ENCODE data around the gene PLEKHA4.
A peak's percentile ranks its signal among the peaks of the same experiment; 100 is the strongest.

Gene PLEKHA4

GRCh38 chr19:48844472-48844871, 23.9 kb downstream of the PLEKHA4 start:
- in situ Hi-C loops (cut with MboI; ENCODE audit: low pct_unique_long_range_greater_than_20kb, low sequenced_read_pairs, unreplicated experiment) = no loop called here
- no peak for TF ChIP-seq CTCF (IDR thresholded peaks at IDR 0.05; ENCODE audit: extremely low read depth, insufficient read depth, missing control alignments)
- no peak for DNase-seq (ENCODE audit: low spot score)

DNA sequence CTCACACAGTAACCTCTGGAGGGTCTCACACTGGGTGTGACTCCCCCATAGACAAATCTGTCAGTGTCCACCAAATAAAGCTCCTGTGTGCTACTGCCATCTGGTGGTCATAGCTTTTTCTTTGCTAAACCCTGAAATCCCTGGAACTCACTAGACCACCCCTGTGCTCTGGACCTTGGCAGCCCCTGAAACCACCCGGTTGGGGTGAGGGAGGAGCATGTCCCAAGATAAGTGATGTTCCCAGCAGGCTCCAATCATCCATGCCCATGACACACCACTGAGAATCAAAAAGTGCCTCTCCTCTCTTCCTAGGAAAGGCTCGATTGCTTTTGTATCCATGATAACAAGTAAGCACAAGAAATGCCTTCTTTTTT, 25.6 kb downstream of the PLEKHA4 start:
- peak; percentile 74 for TF ChIP-seq CTCF (IDR thresholded peaks at IDR 0.05; ENCODE audit: extremely low read depth, insufficient read depth, missing control alignments)
- in situ Hi-C loops (cut with MboI; ENCODE audit: low pct_unique_long_range_greater_than_20kb, low sequenced_read_pairs, unreplicated experiment) = no loop called here
- DNase-seq (ENCODE audit: low spot score) = peak; percentile 66

- in situ Hi-C loops (cut with MboI; ENCODE audit: low pct_unique_long_range_greater_than_20kb, low sequenced_read_pairs, unreplicated experiment) = no loop called here
- no peak for TF ChIP-seq CTCF (IDR thresholded peaks at IDR 0.05; ENCODE audit: extremely low read depth, insufficient read depth, missing control alignments)
- no peak for DNase-seq (ENCODE audit: low spot score)
These were observed 26.8 kb downstream of the PLEKHA4 start for GRCh38 chr19:48841571-48841970.

DNA sequence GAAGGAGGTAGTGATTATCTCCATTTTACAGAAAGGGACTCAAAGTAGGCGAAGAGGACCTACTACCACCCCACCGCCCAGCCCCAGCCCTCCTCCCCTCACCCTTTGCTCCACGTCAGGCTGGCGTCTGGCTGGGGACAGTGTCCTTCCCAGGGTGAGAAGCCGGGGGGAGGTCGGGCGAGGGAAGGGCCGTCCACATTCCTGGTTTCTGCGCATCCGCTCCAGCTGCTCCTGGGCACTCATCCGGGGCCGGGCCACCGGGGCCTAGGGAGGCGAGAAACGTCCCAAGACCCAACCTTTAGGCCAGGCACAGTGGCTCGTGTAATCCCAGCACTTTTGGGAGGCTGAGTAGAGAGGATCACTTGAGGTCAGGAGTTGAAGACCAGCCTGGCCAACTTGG, 27.4 kb downstream of the PLEKHA4 start:
- DNase-seq (ENCODE audit: low spot score) = no peak
- in situ Hi-C loops (cut with MboI; ENCODE audit: low pct_unique_long_range_greater_than_20kb, low sequenced_read_pairs, unreplicated experiment) = no loop called here
- no peak for TF ChIP-seq CTCF (IDR thresholded peaks at IDR 0.05; ENCODE audit: extremely low read depth, insufficient read depth, missing control alignments)

GRCh38 chr19:48837687-48838086, 30.7 kb downstream of the PLEKHA4 start:
- in situ Hi-C loops (cut with MboI; ENCODE audit: low pct_unique_long_range_greater_than_20kb, low sequenced_read_pairs, unreplicated experiment) = no loop called here
- no peak for DNase-seq (ENCODE audit: low spot score)
- no peak for TF ChIP-seq CTCF (IDR thresholded peaks at IDR 0.05; ENCODE audit: extremely low read depth, insufficient read depth, missing control alignments)

DNA sequence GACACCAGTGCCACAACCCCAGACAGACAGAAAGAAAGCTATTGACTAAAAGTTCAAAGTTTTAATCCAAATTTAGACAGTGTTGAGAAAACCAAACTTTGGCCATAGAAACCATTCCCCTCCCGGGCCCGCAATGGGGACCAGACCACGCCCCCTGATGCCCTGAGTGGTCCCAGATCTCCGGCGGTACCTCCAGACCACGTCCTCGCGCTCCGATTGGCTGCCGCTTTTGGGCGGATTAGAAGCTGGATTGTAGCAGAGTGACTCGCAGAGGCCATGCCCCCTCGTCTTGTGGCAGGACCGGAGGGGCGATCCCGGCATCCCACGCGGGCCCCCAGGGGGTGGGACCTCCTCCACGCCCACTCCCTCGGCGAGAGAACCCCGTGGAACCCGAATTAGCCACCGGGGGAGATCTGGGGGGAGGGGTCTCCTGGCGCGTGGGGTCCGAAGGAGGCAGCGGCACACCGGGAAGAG, 31.3 kb downstream of the PLEKHA4 start:
- peak; percentile 95 for DNase-seq (ENCODE audit: low spot score)
- in situ Hi-C loops (cut with MboI; ENCODE audit: low pct_unique_long_range_greater_than_20kb, low sequenced_read_pairs, unreplicated experiment) = no loop called here
- TF ChIP-seq CTCF (IDR thresholded peaks at IDR 0.05; ENCODE audit: extremely low read depth, insufficient read depth, missing control alignments) = no peak
